AG08396 (cell line): ENCODE results near the gene CCBE1.

Experiments used
- DNase-seq: peaks from one replicate; pipeline ENCODE4 v3.0.0; 2012; ENCODE audit warnings: low spot score, mixed read lengths

CCBE1 gene

DNA sequence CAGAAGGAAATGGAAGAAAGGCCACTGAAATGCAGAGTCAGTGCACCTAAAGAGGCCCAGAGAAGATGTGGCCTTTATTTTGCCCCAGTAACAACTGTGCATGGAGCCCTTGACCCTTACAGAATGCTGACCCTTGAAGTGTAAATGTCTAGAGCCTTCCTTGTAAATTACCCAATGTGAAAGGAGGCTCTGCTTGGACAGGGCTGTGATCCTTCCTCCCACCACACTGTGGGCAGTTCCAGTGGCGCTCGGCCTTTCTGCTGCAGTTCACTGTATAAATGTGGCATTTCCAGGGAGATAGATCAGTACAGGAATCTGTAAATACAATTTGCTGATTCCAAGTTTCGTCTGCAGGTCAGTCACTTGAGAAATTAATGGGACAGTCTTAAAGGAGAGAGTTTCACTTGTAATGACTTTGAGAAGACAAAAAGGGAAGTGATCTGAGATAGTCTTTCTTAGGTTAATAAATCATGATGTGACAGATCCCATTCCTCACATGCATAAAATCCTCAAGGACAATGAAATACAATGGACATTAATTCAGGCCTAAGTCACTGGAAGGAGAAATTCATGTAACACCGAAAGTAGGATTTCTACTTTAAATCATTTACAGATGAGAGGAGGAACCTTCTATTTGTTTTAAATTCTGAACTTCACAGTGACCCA, 204.3 kb downstream of the CCBE1 start:
- no peak for DNase-seq

DNA sequence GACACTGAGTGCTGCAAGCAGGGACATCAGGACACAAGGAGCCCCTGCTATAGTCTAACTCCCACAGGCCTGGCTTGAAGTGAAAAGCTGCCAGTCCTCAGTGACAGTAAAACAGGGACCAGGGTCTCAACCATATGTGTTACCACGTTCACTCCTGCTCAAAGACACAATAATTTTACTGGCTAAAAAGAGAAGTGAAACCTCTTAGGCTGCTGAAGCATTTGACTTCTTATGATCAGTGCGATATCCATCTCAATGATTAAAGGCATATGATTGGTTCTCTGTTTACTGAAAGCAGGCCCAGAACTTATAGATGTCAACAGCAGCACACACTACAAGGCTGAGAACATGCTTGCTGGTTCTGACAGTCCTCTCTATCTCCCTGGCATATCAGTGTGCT, 208.3 kb downstream of the CCBE1 start:
- DNase-seq = no peak

DNA sequence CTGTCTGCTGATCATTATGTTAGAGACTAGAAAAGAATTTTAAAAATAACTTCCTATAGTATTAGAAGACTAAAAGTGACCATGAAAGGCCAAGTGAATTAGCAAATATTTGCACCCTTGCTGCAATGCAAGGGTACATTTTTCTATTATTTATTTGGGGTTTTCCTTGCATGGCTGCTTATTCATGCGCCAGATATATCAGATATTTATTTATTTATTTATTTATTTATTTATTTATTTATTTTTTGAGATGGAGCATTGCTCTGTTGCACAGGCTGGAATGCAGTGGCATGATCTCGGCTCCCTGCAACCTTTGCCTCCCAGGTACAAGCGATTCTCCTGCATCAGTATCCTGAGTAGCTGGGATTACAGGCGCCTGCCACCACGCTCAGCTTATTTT, 211.8 kb downstream of the CCBE1 start:
- no peak for DNase-seq

DNA sequence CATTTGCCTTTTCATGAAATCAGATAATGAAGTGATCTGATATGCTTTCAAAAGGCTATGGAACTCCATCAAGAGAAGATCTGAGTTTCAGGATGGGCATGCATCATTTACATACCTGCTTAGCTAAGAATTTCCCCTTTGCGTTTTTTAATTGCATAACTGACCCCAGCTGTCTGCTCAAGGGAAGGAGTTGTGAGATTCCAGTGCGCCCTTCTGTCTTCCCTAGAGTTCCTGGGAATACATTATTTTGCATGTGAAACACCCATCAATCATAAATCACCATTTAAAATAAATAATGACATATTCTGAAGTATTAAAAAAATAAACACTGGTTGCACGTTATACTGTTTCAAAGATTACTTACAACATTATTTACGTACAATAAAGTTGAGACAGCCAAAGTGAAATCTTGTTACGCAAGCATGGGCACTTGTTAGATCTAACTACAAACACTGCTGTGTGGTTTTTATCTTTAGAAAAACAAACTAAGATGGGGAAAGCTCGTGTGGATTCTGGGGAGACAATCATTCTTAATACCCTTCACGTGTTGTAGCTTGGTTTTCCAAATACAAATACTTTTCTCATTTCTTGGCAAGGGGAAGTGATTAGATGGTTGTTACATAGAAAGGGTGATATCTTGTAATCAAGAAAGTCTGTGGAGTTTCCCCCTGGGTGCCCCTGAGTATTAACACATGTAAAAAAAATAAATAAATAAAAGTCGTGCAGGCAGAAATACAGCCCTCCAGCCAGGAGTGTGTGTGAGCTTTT, 212.5 kb downstream of the CCBE1 start:
- peak; percentile 31 for DNase-seq

DNA sequence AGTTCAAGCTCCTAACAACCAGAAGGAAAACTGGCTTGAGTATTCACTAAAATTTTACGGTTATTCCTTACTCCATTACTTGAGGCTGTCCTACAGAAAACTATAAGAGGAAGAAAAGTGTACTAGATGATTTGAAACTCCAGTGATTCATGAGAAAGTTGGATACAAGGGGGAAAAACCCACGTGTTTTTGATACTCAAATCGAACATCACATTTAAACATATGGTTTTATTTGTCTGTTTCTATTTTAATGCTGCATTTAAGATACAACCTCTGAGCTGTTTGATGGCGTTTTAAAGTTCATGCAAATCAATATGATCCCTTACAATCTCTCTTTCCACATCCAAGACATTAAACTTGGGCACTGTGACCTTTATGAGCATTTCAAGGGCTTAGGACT, 213.1 kb downstream of the CCBE1 start:
- no peak for DNase-seq

DNA sequence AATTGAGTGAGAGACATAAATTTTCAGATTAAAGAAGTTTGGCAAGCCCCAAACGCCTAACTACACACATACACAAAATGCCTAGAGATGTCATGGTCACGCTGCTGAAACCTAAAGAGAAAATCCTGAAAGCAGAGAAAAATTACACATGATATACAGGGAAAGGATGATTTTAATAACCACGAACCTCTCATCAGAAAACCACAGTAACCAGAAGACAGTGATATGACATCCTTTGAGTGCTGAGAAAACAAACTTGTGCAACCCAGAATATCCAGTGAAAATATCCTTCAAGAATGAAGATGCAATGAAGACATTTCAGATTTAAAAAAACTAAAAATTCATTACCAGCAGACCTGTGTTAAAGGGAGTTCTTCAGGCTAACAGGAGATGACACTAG, 215.8 kb downstream of the CCBE1 start:
- no peak for DNase-seq

DNA sequence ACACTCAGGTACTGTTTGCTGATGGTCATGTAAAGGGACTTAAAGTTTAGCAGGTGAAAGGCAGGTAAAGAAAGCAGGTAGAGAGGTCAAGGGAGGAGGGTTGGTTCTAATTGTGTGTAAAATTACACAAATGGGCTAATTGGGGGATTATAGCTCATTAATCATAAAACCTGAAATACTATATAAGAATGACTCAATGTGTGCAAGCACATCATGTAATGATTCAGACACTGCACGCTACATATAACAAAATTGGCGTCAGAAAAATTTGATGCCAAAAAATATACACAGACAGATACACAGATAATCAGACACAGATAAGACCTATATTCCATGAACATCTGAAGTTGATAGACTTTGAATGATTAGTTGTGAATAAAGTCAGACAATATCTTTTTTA, 217.4 kb downstream of the CCBE1 start:
- no peak for DNase-seq

DNA sequence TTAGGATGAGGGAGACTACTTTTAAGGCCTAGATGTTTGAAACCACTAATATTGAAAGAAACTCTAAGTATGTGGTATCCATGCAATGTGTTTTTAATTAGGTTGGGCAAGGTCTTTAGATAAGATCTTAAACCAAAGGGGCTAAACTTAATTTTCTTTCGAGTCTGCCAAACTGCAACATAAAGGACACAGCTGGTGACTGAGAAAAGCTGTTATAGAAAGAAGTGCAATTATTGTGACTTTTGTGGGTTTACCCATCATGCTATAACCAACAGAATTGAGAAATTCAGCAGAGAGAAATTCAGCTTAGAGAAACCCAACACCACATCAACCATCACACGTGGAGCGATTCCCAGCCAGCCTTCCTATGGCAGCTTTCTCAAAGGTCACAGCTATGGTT, 218.6 kb downstream of the CCBE1 start:
- no peak for DNase-seq

DNA sequence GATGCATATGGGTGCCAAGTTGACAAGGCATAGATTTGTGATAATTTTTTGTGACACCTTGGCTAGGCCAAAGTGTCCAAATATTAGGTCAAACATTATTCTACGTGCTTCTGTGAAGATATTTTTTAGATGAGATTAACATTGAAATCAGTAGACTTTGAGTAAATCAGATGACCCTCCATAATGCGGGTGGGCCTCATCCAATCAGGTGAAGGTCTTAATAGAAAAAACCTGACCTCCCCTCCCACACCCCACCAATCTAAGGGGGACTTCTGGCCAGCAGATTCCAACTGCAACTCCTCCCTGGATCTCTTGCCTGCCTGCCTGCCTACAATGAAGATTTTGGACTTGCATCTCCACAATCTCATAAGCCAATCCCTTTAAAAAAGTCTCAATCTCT, 219.4 kb downstream of the CCBE1 start:
- DNase-seq = no peak

DNA sequence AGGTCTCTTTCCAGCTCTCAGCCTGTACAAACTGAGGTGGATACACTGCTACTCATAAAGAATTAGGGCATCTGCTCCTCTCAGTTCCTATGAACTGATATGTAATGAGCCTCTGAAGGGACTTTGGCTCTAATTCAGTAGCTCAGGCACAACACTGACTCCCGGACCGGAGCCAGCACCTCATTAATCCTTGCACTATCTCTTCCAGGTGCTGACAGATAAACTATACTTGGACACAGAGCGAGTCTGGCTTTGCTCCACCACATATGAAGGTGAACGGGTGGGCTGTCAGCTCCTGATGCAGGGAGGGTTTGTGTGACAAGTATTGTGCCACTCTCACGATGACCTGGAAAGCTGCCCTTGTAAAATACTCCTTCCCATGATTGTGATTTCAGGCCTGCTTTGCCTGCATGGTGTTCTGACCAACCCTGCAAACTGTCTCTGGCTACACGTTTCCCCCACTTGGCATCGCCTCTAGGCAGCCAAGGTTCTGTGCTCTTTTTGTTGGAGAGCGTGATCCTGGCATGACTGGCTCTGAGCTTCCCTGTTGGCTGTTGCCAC, 226.6 kb downstream of the CCBE1 start:
- no peak for DNase-seq

DNA sequence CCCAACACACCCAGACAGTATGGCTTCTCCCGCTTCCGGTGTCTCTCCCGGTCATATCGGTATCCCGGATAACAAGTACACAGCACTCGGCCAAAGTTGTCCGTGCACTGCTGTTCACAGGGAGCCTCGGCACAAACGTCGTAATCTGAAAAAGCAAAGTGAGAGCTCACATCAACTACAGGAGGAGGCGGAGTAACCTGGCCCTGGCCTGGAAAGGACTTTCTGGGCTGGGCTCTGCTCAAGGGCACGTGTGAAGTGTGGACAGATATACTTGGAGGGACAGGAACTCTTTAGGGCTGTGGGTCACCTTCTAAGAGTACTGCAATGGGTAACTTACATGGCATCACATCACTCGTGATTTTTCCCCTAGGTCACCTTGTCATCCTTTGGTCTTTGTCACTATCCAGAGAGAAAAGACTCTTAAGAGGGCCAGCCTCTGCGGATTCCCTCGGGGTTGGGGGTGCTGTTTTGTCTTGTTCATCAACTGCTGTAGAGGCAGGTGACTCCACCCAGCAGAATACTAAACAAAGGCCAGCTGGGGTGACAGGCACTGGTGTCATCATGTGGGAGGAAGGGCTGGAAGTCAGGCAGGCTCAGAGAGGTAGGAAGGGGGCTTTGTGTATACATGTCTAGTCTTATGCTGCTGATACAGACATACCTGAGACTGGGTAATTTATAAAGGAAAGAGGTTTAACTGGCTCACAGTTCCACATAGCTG, 227.6 kb downstream of the CCBE1 start:
- DNase-seq = no peak

DNA sequence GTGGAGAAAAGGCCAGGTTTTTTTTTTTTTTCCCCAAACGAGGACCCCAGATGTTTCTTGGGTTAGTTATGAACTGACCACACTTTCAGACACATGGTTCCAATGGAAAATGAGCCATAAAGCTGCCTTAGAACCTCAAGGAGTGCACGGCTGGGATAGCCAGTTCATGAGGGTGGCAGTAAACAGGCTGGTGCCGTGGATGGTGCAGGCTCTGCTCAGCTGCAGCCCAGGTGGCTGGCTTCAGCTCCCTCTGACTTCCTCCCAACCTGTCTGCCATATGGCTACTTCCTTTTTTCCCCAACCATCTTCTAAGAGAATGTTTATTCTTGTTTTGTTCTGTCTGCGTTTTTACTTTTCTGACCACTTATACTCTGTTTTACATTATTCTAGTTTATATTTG, 228.4 kb downstream of the CCBE1 start:
- no peak for DNase-seq

DNA sequence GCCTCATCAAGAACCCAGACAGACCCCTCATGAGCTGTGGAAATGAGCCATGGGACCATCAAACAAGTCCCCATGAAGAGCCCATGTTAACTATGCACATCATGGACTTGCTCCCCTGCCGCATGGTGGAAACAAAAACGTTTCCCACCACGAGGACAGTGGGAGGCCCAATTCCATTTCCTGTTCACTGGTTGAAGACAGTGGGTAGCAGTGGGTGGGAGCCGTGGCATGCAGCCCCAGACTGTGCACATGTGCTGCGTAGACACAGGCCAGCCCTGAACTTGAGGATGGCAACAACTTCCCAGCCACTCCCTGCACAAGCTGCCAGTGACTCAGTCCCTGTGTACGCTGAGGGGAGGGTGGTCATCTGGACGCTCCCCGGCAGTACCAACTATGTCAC, 229.7 kb downstream of the CCBE1 start:
- DNase-seq = no peak

DNA sequence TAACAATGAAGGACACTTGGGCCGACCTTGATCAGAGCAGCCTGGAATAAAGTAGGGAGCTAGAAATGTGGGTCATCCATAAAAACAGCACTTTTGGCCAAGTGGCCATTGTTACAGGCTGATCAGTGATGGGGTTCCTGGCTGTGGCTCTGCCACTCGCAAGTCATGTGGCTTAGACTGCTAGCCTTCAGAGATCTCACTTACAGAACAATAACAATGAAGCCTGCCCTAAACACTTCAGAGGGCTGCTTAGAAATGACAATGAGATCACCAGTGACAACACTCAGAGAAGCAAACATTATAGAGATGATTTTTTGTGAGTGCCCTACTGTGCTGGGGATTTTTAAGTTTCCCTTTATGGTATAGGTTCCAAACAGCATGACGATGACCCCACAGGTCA, 230.2 kb downstream of the CCBE1 start:
- no peak for DNase-seq

DNA sequence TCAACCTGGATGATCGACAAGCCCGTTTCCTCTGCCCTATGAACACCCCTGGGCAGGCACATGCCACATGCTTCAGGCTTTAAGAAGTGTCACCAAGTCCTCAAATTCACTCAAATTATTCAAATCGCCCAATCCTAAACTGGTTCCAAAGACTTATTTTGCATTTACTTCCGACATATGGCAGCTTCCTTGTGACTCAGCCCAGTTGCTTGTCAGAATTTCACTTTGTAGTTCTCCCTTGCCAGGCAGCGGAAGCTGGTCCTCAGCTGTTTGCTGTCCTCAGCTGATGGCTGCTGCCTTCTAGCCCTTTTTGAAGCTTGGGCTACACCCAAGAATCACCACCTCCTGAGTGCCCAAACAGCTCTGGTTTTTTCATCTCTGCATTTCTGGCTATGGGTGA, 232.7 kb downstream of the CCBE1 start:
- no peak for DNase-seq

DNA sequence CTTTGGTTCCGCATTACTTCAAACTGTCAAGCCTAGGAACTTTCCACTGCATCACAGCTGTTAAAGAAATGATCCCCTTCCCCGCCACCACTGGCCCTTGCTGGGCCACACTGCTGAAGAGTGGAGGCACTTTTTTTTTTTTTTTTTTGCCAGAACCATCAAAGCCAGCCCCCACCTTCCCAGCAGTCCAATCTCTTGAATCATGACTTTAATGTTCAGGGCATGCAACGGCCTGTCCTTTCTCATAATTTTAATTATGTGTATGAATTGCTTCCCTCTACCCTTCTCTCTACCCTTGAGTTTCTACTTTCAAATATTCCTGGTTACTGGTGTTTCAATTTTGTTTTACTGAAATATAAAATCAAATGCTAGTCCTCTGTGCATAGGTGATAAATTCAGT, 236.1 kb downstream of the CCBE1 start:
- DNase-seq = no peak

DNA sequence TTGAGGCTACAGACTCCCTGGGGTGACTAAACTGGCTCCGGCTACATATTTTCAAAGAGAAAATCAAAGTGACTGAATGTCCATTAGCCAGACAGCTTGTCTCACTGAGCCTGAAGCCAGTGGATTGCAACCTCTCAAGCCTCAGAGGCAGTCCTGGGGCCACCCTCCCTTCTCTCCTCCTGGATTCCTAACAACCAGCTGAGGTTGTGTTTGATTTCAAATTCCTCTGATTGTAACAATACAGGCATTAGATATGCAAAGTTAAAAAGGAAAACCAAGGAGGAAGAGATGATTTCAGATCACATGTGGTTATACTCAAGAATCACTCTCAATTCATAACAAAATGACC, 237.2 kb downstream of the CCBE1 start:
- peak; percentile 27 for DNase-seq

DNA sequence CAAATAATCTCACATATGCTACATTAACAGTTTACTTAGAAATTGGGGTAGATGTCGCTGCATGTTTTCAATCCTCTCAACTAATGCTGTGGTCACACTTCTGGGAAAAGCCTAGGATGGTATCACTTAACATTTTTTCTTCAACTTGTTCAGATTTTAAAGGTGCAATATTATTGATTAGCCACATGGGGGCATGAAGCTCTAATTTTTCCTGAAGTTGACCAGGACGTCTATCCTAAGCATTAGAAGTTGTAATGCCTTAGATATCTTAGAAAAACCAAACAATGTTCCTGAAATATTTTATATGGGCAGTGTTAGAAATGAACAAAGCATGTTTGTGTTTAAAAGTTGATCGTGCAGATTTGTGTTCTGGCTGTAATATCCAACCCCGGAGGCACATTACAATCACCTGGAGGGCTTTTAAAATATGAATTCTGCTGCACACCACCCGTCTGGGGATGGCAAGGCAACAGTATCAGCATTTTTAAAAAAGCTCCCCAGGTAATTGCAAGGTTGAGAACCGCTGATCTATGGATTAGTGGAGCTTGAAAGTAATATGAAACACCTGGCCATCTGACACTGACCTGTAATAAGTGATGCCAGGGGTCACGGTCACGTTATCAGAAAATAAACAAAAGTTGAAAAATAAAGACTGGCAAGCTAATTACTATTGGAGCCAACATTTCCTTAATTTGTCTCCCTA, 237.7 kb downstream of the CCBE1 start:
- peak; percentile 43 for DNase-seq

DNA sequence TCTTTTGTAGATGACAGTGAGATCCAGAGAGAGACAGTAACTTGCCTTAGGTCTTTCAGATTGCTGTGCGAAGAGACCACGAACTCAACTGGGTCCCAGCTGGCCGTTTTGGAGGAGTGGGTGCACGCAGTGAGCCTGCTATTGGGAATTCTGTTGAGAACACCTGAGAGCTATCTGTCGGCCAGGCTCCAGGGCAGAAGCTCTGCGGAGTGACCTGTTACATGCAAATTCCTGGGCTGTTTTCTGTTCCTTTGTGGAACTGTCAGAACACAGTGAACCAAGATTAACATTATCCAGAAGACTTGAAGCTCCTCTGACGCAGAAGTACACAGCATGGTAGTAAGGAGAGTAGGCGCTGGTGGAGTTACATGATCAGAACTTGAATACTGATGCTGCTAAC, 238.6 kb downstream of the CCBE1 start:
- DNase-seq = no peak

DNA sequence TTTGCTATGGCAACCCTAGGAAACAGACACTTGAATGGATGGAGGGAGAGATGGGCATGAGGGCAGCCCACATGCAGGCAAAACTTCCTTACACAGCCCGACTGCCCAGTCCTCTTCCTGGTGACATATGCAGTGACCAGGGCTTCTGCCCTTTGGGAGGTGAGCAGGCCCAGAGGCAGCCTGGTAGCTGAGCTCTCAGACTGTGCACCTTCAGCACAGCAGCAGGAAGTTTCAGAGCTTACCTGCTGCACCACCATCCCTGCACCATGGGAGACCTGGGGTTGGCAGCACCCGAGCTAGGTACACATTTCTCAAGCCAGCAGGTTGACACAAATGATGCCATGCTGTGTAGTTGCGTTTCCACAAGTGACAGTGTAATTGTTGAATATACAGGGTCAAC, 240.6 kb downstream of the CCBE1 start:
- DNase-seq = no peak

DNA sequence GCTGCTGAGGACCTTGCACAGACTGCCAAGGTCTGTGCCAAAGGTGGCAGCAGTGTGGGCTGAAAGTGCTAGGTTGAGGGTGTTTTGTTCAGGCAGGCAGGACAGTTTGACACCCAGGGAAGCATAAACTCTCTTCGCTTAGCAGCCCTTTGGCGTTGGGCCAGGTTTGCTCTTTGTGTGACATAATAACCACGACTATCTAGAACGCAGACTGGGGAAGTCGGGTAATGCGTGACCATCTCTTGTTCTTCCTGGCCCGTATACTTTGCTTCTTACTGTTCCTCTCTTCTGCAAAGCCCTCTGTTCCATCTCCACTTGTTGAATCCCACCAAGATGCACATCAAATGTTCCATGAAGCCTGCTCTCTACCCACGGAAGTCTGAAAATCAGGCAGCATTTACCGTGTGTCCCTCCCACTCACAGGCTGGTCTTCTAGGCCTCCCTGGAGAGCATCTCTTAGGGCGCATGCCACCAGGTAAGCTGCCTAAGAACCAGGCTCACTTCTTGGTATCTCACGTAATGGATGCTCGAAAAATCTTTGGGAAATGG, 241.4 kb downstream of the CCBE1 start:
- DNase-seq = no peak
